GM23338 (cell line): Measurements from ENCODE around the gene DCTN5.

Experiments
- CREB1 ChIP-seq: fragments of 250-450 bp; sonication (Bioruptor Pico); IDR thresholded peaks from 2 replicates; pipeline ENCODE4 v1.5.0; 2020; ENCODE audit warnings: low read depth, mild to moderate bottlenecking, moderate library complexity
- CTCF ChIP-seq, 2 experiments: fragments of 200-600 bp in 1 of 2; sonication (generic) in 1 of 2; conservative IDR thresholded peaks; 2 replicates each; pipeline versions ENCODE4 v1.5.1 to v1.6.1; 2016 to 2017; ENCODE audit warnings: antibody characterized with exemption in 2 of 2, low read depth in 2 of 2, mild to moderate bottlenecking in 2 of 2, moderate library complexity in 1 of 2
- EZH2 ChIP-seq: fragments of 200-600 bp; sonication (generic); IDR thresholded peaks from one replicate; pipeline ENCODE4 v1.8.0; 2017; ENCODE audit warnings: antibody characterized with exemption, mild to moderate bottlenecking, low read depth; ENCODE audit not compliant: unreplicated experiment
- EZH2phosphoT487 ChIP-seq: fragments of 200-600 bp; sonication (generic); IDR thresholded peaks from one replicate; pipeline ENCODE4 v1.8.1; 2018; ENCODE audit warnings: antibody characterized with exemption; ENCODE audit not compliant: unreplicated experiment
- JUNB ChIP-seq: IDR thresholded peaks from one replicate; pipeline ENCODE4 v1.6.1; 2016; ENCODE audit warnings: antibody characterized with exemption; ENCODE audit not compliant: unreplicated experiment
- POLR2AphosphoS5 ChIP-seq: IDR thresholded peaks from 2 replicates; pipeline ENCODE4 v1.6.1; 2016; ENCODE audit warnings: antibody characterized with exemption, low read depth
- REST ChIP-seq: IDR thresholded peaks from one replicate; pipeline ENCODE4 v1.6.1; 2018; ENCODE audit warnings: antibody characterized with exemption; ENCODE audit not compliant: unreplicated experiment
- ZNF114 ChIP-seq: fragments of 250-450 bp; sonication (Bioruptor Pico); IDR thresholded peaks from 2 replicates; pipeline ENCODE4 v1.5.0; 2020; ENCODE audit warnings: mild to moderate bottlenecking, moderate library complexity
- ZNF331 ChIP-seq: fragments of 250-450 bp; sonication (Bioruptor Pico); IDR thresholded peaks from 2 replicates; pipeline ENCODE4 v1.5.0; 2020; ENCODE audit warnings: low read depth, mild to moderate bottlenecking, moderate library complexity

GRCh38 chr16:23594186-23594585 is 47.1 kb upstream of the DCTN5 start:
- no peak for TF ChIP-seq CTCF (conservative IDR thresholded peaks at IDR 0.05; ENCODE audit: low read depth in 2 of 2)
- TF ChIP-seq EZH2 = no peak
- no peak for TF ChIP-seq REST
- TF ChIP-seq ZNF331 (CRISPR knock-in tag) = no peak
- no peak for TF ChIP-seq POLR2AphosphoS5
- TF ChIP-seq EZH2phosphoT487 = no peak
- no peak for TF ChIP-seq JUNB
- no peak for TF ChIP-seq CREB1 (CRISPR knock-in tag)
- TF ChIP-seq ZNF114 = no peak
